H1 (cell line): Measurements from ENCODE around the gene CORO1C. TPM values are rescaled to one million over a fixed set of nuclear protein-coding genes. Genes with fewer than 3 reads are reported as not detected.

ENCODE experiments used
- CTCF ChIA-PET: fragments of 300-600 bp; sonication (Branson Sonifier 250); formaldehyde crosslinking; loops from one replicate; lab custom pipeline; 2021; ENCODE audit not compliant: partially characterized antibody; lab: Charles Lee
- POLR2A ChIA-PET: fragments of 300-600 bp; sonication (Branson Sonifier 250); formaldehyde crosslinking; loops from one replicate; lab custom pipeline; 2021; ENCODE audit warnings: inconsistent platforms; ENCODE audit not compliant: partially characterized antibody; lab: Charles Lee
- DNase-seq, 2 experiments: peaks; one replicate each; pipeline versions ENCODE4 v3.0.0 to v3.0.0-alpha.2; 2010 to 2022; ENCODE audit warnings: low spot score in 2 of 2, low read depth in 1 of 2, mixed read lengths in 1 of 2
- FAIRE-seq: peaks from 2 replicates; lab custom pipeline; 2011; peaks lifted over from hg19 to GRCh38; lab: Jason Lieb, UNC
- H2AFZ ChIP-seq: 2 replicates; pipeline ENCODE4 v1.8.1; 2012; ENCODE audit warnings: low read length, inconsistent platforms
- H2AK5ac ChIP-seq: 2 replicates; pipeline ENCODE4 v1.6.1; 2013; ENCODE audit warnings: low read depth, low read length
- H2BK120ac ChIP-seq: replicated peaks from 2 replicates; pipeline ENCODE3; 2013; ENCODE audit warnings: low read depth, low read length, inconsistent platforms
- H2BK12ac ChIP-seq: 2 replicates; pipeline ENCODE4 v1.6.1; 2013; ENCODE audit warnings: low read depth, low read length
- H2BK15ac ChIP-seq: 2 replicates; pipeline ENCODE4 v1.6.1; 2013; ENCODE audit warnings: low read length
- H2BK20ac ChIP-seq: 2 replicates; pipeline ENCODE4 v1.6.1; 2013; ENCODE audit warnings: low read length
- H2BK5ac ChIP-seq: 2 replicates; pipeline ENCODE4 v1.6.1; 2013; ENCODE audit warnings: low read depth, low read length
- H3K14ac ChIP-seq: 2 replicates; pipeline ENCODE4 v1.6.1; 2013; ENCODE audit warnings: inconsistent platforms; ENCODE audit not compliant: insufficient read length
- H3K18ac ChIP-seq: 2 replicates; pipeline ENCODE4 v1.6.1; 2013; ENCODE audit warnings: low read length; ENCODE audit errors: extremely low read depth
- H3K23ac ChIP-seq: 2 replicates; pipeline ENCODE4 v1.6.1; 2013; ENCODE audit warnings: inconsistent platforms; ENCODE audit not compliant: insufficient read length
- H3K23me2 ChIP-seq: 2 replicates; pipeline ENCODE4 v1.6.1; 2013; ENCODE audit warnings: low read depth, low read length
- H3K27ac ChIP-seq: 2 replicates; pipeline ENCODE4 v1.6.1; 2011; ENCODE audit warnings: low read depth, low read length, inconsistent platforms
- H3K27me3 ChIP-seq, 4 experiments: replicated peaks in 1 of 4; 1 replicate in 1 of 4; 2 replicates in 3 of 4; pipeline versions ENCODE4 v1.6.1 to v1.8.1; 2011 to 2013; ENCODE audit warnings: low read length in 3 of 4, mild to moderate bottlenecking in 3 of 4, inconsistent platforms in 2 of 4, mixed read lengths in 2 of 4, moderate library complexity in 1 of 4; ENCODE audit not compliant: control insufficient read depth in 3 of 4, insufficient read depth in 3 of 4; ENCODE audit errors: extremely low read depth in 1 of 4
- H3K36me3 ChIP-seq, 4 experiments: 2 replicates each; pipeline versions ENCODE4 v1.6.1 to v1.8.1; 2011 to 2013; ENCODE audit warnings: mild to moderate bottlenecking in 4 of 4, low read length in 3 of 4, moderate library complexity in 2 of 4, control low read depth in 1 of 4, inconsistent platforms in 1 of 4; ENCODE audit not compliant: insufficient read depth in 4 of 4, control insufficient read depth in 2 of 4
- H3K4ac ChIP-seq: replicated peaks from 2 replicates; pipeline ENCODE3; 2013; ENCODE audit warnings: low read length, low read depth, mixed read lengths, inconsistent platforms; ENCODE audit not compliant: insufficient read length
- H3K4me1 ChIP-seq, 4 experiments: replicated peaks in 1 of 4; 1 replicate in 1 of 4; 2 replicates in 3 of 4; pipeline versions ENCODE4 v1.6.1 to v1.8.1; 2011 to 2013; ENCODE audit warnings: low read length in 3 of 4, inconsistent platforms in 2 of 4, mixed read lengths in 1 of 4; ENCODE audit not compliant: insufficient read depth in 4 of 4, control insufficient read depth in 3 of 4
- H3K4me2 ChIP-seq, 2 experiments: 2 replicates each; pipeline versions ENCODE4 v1.6.1 to v1.8.1; 2011 to 2013; ENCODE audit warnings: low read depth in 2 of 2, low read length in 2 of 2, control low read depth in 1 of 2, inconsistent platforms in 1 of 2, mild to moderate bottlenecking in 1 of 2; ENCODE audit not compliant: insufficient read depth in 1 of 2
- H3K4me3 ChIP-seq, 4 experiments: fragments of 200-600, 300-600 bp in 1 of 4; sonication (generic), shearing (Covaris generic), sonication (Bioruptor Twin) in 1 of 4; 2 replicates each; pipeline versions ENCODE4 v1.5.1 to v1.8.1; 2011 to 2016; ENCODE audit warnings: low read length in 4 of 4, low read depth in 3 of 4, control low read depth in 2 of 4, inconsistent platforms in 2 of 4, mild to moderate bottlenecking in 2 of 4, mixed read lengths in 1 of 4, moderate library complexity in 1 of 4; ENCODE audit not compliant: insufficient read depth in 2 of 4; ENCODE audit errors: extremely low read depth in 1 of 4
- H3K56ac ChIP-seq: replicated peaks from 2 replicates; pipeline ENCODE3; 2013; ENCODE audit warnings: low read depth, mild to moderate bottlenecking, mixed read lengths, low read length, inconsistent platforms; ENCODE audit not compliant: insufficient read length
- H3K79me1 ChIP-seq: 2 replicates; pipeline ENCODE4 v1.6.1; 2013; ENCODE audit warnings: low read depth, low read length, control low read depth
- H3K79me2 ChIP-seq, 2 experiments: 2 replicates each; pipeline versions ENCODE4 v1.6.1 to v1.8.1; 2012 to 2013; ENCODE audit warnings: low read length in 2 of 2, mild to moderate bottlenecking in 2 of 2, inconsistent platforms in 1 of 2; ENCODE audit not compliant: insufficient read depth in 2 of 2, control insufficient read depth in 1 of 2
- H3K9ac ChIP-seq, 4 experiments: replicated peaks in 1 of 4; 1 replicate in 1 of 4; 2 replicates in 3 of 4; pipeline versions ENCODE4 v1.6.1 to v1.8.1; 2011 to 2013; ENCODE audit warnings: low read depth in 3 of 4, low read length in 3 of 4, control low read depth in 2 of 4, mild to moderate bottlenecking in 2 of 4, moderate library complexity in 2 of 4, inconsistent platforms in 1 of 4; ENCODE audit errors: extremely low read depth in 1 of 4
- H3K9me3 ChIP-seq, 2 experiments: 2 replicates each; pipeline versions ENCODE4 v1.6.1 to v1.8.1; 2012 to 2013; ENCODE audit warnings: mild to moderate bottlenecking in 2 of 2, moderate library complexity in 2 of 2, control low read depth in 1 of 2, inconsistent platforms in 1 of 2, low read depth in 1 of 2, low read length in 1 of 2, mixed read lengths in 1 of 2; ENCODE audit not compliant: insufficient read depth in 2 of 2
- H4K20me1 ChIP-seq, 2 experiments: replicated peaks in 1 of 2; 2 replicates each; pipeline versions ENCODE3 to v1.8.1; 2011 to 2013; ENCODE audit warnings: inconsistent platforms in 2 of 2, low read length in 2 of 2, mild to moderate bottlenecking in 1 of 2; ENCODE audit not compliant: insufficient read depth in 2 of 2, control insufficient read depth in 1 of 2
- H4K5ac ChIP-seq: 2 replicates; pipeline ENCODE4 v1.6.1; 2013; ENCODE audit warnings: low read length, low read depth, mixed read lengths, inconsistent platforms; ENCODE audit not compliant: insufficient read length
- H4K8ac ChIP-seq: 2 replicates; pipeline ENCODE4 v1.8.0; 2013; ENCODE audit warnings: mild to moderate bottlenecking, moderate library complexity, low read length, inconsistent platforms; ENCODE audit not compliant: insufficient read depth; ENCODE audit errors: extremely low read depth
- H4K91ac ChIP-seq: replicated peaks from 2 replicates; pipeline ENCODE3; 2013; ENCODE audit warnings: low read length, mixed read lengths, inconsistent platforms; ENCODE audit not compliant: insufficient read length
- JUND ChIP-seq: IDR thresholded peaks from 2 replicates; pipeline ENCODE4 v1.6.1; 2011; ENCODE audit warnings: mild to moderate bottlenecking, improper control_type of control experiment, low read length
- WGBS, 2 experiments: shearing (Covaris generic) in 1 of 2; methylation state at CpG; one replicate each; pipeline versions ENCODE4 v1.1.6 to v1.1.7; 2013 to 2015; ENCODE audit warnings: low lambda C conversion rate in 2 of 2, mixed read lengths in 2 of 2, inconsistent platforms in 1 of 2, low coverage in 1 of 2, missing lambda C conversion rate in 1 of 2; ENCODE audit not compliant: insufficient replicate concordance in 2 of 2, insufficient coverage in 1 of 2, insufficient read length in 1 of 2; ENCODE audit errors: extremely low coverage in 1 of 2, missing lambda C conversion rate in 1 of 2; 5-methylcytosine and 5-hydroxymethylcytosine counted together
- polyA plus RNA-seq, 7 experiments: library from polyadenylated mRNA; depleted of rRNA in 3 of 7; stranded (reverse) in 5 of 7; unstranded in 2 of 7; fragments of >200 nt in 5 of 7; fragments of 200-250 nt in 2 of 7; gene quantifications; 1 replicate in 5 of 7; 2 replicates in 1 of 7; 4 replicates in 1 of 7; pipeline versions ENCODE4 v1.2.1 to v1.2.3, GENCODE V29; 2011 to 2013; ENCODE audit warnings: missing spikeins in 2 of 7, mixed read lengths in 2 of 7
- total RNA-seq: library from RNA; stranded (reverse); fragmentation: NEBNext Ultra II Directional; extraction: Animal tissue kit (Norgen Biotek cat#: 25700); gene quantifications from 2 replicates; pipeline ENCODE4 v1.2.1, GENCODE V29; 2021

Gene CORO1C
- total and polyA plus RNA-seq, 2 of the 8 experiments (the other 6 are each of a cell fraction or from before 2014, with no cell fraction given), result 72.7 to 120 TPM

DNA sequence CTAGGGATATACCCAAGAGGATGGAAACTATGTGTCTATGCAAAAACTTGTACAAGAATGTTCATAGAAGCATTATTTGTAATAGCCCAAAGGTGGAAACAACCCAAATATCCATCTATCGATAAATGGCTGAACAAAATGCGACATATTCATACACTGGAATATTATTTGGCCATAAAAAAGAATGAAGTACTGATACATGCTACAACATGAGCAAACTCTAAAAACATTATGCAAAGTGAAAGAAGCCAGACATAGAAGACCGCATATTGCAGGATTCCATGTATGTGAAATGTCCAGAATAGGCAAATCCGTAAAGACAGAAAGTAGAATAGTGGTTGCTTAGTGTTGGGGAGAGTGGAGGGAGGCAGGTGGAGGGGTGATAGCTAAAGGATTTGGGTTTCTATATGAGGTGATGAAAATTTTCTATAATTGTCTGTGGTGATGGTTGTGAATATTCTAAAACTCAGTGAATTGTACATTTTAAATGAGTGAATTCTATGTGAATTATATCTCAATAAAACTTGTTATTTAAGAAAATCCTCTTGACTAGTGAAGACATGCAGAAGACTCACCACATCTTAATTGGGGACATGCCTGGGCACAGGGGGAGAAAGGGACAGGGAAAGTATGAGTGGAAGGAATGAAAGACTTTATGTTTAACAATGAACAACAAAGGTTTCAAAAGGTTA lies 67.8 kb downstream of the CORO1C start:
- DNase-seq (no peak), FAIRE-seq (no peak)
- peaks cover 5 to 7% of the 10 kb centered on the region in 2 experiments for H4K20me1 ChIP-seq
- POLR2A ChIA-PET, result interaction anchor here (0.6 to 1.5 kb wide), 4 partner anchors 11 to 67 kb away, joined by 3 to 6 read pairs (median 4); no protein-coding TSS in a partner anchor
- no peak overlapping the region for H3K56ac ChIP-seq
- H4K8ac ChIP-seq, result no peak overlapping the region
- H3K36me3 ChIP-seq, result peaks cover 3% of the 10 kb centered on the region in 4 experiments; a peak in 4 of 8 replicates
- peaks cover 10% of the 10 kb centered on the region; the same call in 1 of the 2 replicates for H3K79me1 ChIP-seq
- H3K79me2 ChIP-seq, result peaks cover 0 to 10% of the 10 kb centered on the region in 2 experiments; a peak in 2 of 4 replicates
- H4K91ac ChIP-seq, result no peak overlapping the region
- no peak overlapping the region for H2AFZ ChIP-seq
- H3K4ac ChIP-seq, result no peak overlapping the region
- H3K4me3 ChIP-seq, result no peak overlapping the region
- TF ChIP-seq JUND, result no peak
- no peaks in the 10 kb centered on the region for H3K27me3 ChIP-seq
- H3K23me2 ChIP-seq, result no peaks in the 10 kb centered on the region
- H3K14ac ChIP-seq, result no peak overlapping the region
- H3K4me1 ChIP-seq, result peaks cover 0 to 3% (median 0%) of the 10 kb centered on the region in 4 experiments; a peak in 3 of 7 replicates
- H3K23ac ChIP-seq, result no peak overlapping the region
- H2BK12ac ChIP-seq, result no peak overlapping the region
- no peak overlapping the region for H3K4me2 ChIP-seq
- CTCF ChIA-PET, result interaction anchor here (0.6 to 10.4 kb wide), 39 partner anchors 8 to 431 kb away, joined by 3 to 188 read pairs (median 6); partner anchors contain the start of genes SART3 and USP30
- no peak overlapping the region for H3K9ac ChIP-seq
- no peak overlapping the region for H2BK20ac ChIP-seq
- no peak overlapping the region for H2AK5ac ChIP-seq
- H4K5ac ChIP-seq, result no peak overlapping the region
- H3K18ac ChIP-seq, result no peak overlapping the region
- H3K9me3 ChIP-seq, result no peaks in the 10 kb centered on the region
- H2BK120ac ChIP-seq, result no peak overlapping the region
- no peak overlapping the region for H3K27ac ChIP-seq
- H2BK5ac ChIP-seq, result no peak overlapping the region
- no peak overlapping the region for H2BK15ac ChIP-seq
- WGBS, 2 experiments, result 97% methylated on average over 4 of the region's 4 CpGs; no CpG with 5 or more reads in 1 of the 2 experiments
